PFSK-1 (cell line): ENCODE data around the gene LIN54.

Experiments
- FOXP2 ChIP-seq: optimal IDR thresholded peaks from 2 replicates; pipeline ENCODE3; 2011; ENCODE audit warnings: borderline replicate concordance, control low read depth, inconsistent platforms; ENCODE audit not compliant: insufficient read depth; ENCODE audit errors: extremely low read length, extremely low read depth
- POLR2AphosphoS5 ChIP-seq: IDR thresholded peaks from 2 replicates; pipeline ENCODE4 v1.6.1; 2012; ENCODE audit warnings: low read depth, mild to moderate bottlenecking, control low read depth, low read length, moderate library complexity
- SIN3A ChIP-seq: IDR thresholded peaks from 2 replicates; pipeline ENCODE4 v1.6.1; 2012; ENCODE audit warnings: mild to moderate bottlenecking, low read length, moderate library complexity, borderline replicate concordance; ENCODE audit not compliant: insufficient read depth
- TAF1 ChIP-seq: IDR thresholded peaks from 2 replicates; pipeline ENCODE4 v1.6.1; 2012; ENCODE audit warnings: low read length, control low read depth, borderline replicate concordance; ENCODE audit not compliant: insufficient read depth
- TF ChIP-seq, protein P1 (sequence below), 2 experiments: IDR thresholded peaks; 2 replicates each; pipeline versions ENCODE4 v1.6.1 to v1.8.0; 2011 to 2012; ENCODE audit warnings: low read depth in 2 of 2, low read length in 2 of 2, control low read depth in 1 of 2, inconsistent platforms in 1 of 2, mild to moderate bottlenecking in 1 of 2, moderate library complexity in 1 of 2; ENCODE audit not compliant: insufficient read depth in 1 of 2

DNA sequence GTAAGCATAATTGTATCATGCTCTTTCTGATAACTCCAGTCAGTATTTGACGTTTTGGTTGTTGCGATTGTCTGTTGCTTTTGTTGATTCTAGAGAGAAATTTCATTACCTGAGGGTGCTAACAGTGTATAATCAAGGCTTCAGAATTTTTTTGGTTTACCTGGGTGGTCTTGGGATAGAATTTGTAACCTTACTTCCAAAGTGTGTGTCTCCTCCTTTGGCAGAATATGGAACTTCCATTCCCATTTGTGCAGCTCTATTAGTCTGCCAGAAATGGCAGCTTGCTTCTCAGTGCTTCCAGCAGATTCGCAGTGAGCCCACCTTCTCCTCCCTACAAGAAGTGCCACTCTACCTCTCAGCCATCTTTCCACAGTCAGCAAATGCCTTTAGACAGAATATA lies 29.6 kb upstream of the LIN54 start:
- TF ChIP-seq, protein P1, sequence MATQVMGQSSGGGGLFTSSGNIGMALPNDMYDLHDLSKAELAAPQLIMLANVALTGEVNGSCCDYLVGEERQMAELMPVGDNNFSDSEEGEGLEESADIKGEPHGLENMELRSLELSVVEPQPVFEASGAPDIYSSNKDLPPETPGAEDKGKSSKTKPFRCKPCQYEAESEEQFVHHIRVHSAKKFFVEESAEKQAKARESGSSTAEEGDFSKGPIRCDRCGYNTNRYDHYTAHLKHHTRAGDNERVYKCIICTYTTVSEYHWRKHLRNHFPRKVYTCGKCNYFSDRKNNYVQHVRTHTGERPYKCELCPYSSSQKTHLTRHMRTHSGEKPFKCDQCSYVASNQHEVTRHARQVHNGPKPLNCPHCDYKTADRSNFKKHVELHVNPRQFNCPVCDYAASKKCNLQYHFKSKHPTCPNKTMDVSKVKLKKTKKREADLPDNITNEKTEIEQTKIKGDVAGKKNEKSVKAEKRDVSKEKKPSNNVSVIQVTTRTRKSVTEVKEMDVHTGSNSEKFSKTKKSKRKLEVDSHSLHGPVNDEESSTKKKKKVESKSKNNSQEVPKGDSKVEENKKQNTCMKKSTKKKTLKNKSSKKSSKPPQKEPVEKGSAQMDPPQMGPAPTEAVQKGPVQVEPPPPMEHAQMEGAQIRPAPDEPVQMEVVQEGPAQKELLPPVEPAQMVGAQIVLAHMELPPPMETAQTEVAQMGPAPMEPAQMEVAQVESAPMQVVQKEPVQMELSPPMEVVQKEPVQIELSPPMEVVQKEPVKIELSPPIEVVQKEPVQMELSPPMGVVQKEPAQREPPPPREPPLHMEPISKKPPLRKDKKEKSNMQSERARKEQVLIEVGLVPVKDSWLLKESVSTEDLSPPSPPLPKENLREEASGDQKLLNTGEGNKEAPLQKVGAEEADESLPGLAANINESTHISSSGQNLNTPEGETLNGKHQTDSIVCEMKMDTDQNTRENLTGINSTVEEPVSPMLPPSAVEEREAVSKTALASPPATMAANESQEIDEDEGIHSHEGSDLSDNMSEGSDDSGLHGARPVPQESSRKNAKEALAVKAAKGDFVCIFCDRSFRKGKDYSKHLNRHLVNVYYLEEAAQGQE (IDR thresholded peaks at IDR 0.05; ENCODE audit: insufficient read depth in 1 of 2, low read depth in 2 of 2, low read length in 2 of 2), result no peak
- no peak for TF ChIP-seq SIN3A
- no peak for TF ChIP-seq TAF1
- TF ChIP-seq POLR2AphosphoS5, result no peak
- TF ChIP-seq FOXP2, result no peak
